Embryonic facial prominence (tissue), 1 donor: ENCODE data around the gene CKAP4.
A peak's percentile ranks its signal among the peaks of the same experiment; 100 is the strongest.

Experiments used
- DNase-seq: peaks from one replicate; pipeline ENCODE4 v3.0.0-alpha.2; 2016; ENCODE audit errors: extremely low spot score

CKAP4 gene

DNA sequence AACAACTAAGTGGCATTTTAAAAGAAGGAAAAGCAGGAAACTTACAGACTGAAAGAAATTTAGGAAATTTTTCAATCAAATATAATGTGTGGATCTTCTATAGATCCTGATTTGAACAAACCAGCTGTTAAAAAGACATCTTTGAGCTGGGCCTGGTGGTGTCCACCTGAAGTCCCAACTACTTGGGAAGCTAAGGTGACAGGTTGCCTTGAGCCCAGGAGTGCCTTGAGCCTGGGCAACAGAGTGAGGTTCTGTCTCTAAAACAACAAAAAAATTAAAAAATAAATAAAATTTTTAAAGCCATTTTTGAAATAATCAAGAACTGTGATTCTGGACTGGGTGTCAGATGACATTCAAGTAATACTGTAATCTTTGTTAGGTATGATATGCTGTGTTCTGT, 7.0 kb downstream of the CKAP4 start:
- no peak for DNase-seq

DNA sequence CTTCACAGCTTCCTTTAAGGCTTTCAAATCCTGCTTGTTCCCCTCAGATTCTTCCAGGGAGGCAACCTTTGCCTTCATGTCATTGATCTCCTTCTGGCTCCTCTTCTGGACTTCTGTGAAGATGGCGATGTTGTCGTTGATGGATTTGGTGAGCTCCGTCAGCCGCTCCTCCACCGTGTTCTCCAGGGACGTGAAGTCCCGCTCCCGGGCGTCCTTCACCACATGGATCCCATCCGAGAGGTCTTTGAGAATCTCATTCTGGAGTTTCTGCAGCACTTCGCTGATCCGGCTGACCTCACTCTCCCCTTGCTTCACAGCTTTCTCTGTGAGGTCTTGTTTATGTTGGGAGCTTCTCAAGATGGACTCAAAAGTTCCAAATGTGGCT, 7.9 kb downstream of the CKAP4 start:
- no peak for DNase-seq

DNA sequence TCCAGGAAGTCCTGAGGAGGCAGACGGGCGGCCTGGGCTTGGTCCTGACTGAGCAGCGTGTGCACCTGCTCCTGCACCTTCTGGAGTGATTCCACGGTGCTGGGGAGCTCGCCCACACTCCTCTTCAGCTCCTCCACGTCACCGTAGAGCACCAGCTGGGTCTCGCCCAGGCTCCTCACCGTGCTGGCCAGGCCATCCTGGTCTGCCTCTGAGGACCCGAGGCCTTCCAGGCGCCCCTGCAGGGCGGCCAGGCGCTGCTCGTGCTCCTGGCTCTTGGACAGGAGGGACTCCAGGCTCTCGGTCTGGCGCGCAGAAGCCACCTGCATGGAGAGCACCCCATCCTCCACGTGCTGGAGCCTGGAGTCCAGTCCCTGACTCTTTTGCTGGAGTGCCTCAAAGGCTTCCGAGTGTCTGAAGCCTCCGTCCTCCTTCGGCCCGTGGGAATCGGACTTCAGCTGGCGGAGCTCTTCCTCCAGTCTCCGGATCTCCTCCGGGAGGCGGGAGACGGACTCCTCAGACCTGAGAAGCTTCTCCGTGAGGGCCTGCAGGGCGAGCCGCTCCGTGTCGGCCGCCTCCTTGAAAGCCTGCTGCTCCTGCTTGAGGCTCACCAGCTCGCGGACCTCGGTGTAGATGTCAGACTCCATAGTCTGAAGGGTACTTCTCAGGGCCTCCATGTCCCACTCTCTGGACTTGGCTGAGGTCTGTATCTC, 8.4 kb downstream of the CKAP4 start:
- DNase-seq, result no peak

DNA sequence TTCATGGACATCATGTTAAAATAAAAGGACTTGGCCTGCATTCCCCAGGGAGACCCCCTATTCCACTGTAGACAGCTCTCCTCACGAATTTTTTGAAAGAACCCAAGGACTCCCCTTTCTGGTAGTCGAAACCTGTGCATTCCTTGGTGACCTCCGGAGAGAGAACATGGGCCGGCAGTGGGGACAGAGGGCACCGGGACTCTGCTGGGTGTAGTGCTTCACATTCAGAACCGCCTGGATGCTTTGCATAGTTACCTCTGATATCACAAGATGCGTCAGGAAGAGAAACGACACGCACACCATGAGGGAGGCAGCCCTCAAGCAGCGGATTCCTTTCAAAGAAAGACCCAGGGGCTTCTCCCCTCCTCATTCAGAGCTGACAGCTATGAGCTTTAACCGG, 9.7 kb downstream of the CKAP4 start:
- DNase-seq, result no peak

DNA sequence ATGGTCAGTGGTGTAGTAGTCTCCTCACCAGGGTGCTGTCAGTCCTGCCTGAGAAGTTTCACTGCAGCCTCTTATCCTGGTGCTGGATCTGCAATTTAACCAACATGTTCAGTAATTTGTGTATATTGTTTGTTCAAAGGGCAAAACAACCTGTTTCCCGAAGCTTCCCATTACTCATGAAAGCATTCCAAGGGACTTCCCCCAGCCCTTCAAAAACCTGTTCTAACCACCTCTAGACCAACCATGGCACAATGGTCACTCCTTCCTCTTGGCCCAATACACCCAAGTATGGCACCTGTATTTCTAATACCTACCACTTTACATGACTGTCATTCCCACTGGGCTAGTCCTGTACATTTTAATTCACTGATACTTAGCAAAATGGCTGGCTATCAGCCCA, 12.1 kb downstream of the CKAP4 start:
- no peak for DNase-seq

DNA sequence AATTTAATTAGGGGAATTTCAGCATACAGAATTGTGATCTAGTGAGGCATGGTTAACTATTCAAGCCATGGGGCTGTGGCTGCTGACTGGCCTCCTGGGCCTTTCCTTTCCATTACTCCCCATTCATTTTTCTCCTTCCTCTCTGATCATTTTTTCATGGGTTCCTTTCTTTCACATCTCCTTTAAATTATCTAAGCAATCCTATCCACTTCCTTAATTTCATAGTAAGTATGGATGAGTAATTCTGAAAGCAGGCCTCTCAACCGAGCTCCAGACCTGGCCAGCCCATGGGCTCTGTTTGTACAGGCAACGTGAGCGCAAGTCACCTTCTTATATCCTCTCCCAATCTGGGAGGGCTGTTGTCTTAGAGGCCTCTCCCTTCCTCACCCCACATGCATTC, 13.4 kb downstream of the CKAP4 start:
- no peak for DNase-seq

DNA sequence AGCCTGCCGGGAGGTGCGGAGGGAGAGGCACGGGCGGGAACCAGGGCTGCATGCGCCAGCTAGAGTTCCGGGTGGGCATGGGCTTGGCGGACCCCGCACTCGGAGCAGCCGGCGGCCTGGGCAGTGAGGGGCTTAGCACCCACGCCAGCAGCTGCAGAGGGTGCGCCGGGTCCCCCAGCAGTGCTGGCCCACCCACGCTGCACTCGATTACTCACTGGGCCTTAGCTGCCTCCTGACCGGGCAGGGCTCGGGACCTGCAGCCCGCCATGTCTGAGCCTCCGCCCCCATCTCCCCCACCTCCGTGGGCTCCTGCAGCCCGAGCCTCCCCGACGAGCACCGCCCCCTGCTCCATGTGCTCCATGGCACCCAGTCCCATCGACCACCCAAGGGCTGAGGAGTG, 14.8 kb downstream of the CKAP4 start:
- no peak for DNase-seq

DNA sequence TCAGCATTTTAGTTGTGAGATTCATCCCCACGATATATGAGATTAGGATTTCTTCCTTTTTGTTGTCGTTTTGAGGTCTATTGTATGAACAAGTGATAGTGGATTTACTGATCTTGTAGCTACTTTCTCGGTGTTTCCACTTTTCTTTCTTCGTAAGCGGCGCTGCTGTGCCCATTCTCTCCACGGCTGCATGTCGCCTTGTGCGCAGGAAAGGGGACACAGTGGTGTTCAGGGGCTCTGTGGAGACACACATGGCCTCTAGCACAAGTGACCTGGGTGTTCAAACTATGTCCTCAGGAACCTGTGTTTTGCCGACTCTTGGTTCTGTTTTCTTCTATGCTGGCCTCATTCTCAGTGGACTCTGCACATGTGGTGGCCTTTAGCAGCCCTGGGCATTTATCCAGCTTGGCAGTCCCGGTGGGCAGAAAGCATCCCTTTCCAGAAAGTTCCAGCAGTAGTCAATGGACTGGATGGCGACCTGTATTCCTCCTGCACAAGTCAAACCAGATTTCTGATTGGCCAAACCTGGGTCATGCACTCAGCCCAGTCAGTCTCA, 18.7 kb downstream of the CKAP4 start:
- no peak for DNase-seq

DNA sequence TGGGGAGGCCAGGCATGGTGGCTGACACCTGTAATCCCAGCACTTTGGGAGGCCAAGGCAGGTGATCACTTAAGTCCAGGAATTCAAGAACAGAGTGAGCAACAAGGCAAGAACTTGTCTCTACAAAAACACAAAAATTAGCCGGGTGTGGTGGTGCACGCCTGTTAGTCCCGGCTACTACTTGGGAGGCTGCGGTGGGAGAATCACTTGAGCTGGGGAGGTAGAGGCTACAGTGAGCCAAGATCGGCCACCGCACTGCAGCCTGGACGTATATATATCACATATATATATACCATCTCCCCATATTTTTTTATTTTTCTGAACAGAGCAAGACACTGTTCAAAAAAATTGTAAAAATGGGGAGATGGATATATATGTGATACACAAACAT, 19.5 kb downstream of the CKAP4 start:
- DNase-seq, result no peak

DNA sequence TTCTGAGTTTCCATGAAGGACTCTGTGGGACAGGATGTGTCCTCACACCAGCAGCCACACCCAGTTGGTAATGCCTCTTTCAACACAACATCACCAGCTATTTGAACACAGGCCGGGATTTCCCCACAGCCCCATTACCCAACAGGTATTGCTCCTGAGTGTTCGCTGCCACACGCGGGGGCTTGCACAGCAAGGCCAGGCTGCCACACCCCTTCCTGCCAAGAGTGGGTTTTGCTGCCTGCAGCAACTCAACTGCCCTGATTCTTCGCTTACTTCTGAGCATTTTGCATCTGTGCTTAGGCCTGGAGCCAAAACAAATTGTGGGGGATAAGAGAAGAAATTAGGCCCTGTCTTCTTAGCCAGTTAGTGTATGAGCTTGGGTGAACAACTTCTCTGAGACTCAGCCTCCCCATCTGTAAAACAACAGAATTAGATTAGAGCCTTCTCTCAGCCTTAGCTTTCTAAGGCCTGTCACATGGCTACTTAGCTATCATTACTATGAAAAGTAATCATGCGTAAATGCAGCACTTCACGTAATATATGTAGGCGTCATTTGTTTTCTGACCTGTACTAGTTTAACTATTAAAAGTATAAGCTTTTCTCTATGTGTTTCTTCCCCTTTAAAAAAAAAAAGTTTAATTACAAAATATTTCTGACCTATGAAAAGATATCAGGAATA, 20.0 kb downstream of the CKAP4 start:
- DNase-seq, result no peak

DNA sequence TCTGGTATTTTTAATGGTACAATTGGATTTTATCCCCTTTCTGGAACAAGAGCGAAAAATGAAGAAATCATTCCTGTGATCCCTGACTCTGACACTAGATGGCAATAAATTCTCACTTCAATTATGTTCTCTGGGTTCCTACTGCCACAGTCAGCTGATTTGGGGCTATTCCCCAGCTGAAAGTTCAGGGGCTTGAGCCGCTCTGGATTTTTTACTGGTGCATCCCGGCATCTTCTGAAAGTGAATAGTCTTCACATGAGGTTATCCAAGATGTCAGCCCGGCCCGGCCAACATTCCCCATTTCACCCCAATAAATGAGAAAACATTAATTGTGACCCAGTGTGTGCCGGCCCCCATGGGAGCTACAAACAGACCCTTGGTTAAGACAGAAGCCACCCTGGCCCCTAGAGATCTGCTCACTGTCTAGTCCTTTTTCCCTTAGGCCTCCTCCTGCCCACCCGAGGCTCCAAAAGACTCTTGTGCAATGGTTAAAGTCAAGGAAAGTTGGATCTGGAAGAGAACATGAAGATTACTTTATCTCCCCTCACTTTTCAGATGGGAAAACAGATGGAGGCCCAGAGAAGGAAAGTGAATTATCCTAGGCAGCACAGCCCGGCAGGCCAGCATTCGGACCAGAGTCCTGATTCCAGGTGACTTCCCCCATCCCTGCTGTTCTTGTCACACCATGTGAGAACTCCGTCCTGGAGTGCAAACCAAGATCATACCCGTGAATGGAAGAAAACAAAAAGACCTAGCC, 20.8 kb downstream of the CKAP4 start:
- DNase-seq, result no peak

DNA sequence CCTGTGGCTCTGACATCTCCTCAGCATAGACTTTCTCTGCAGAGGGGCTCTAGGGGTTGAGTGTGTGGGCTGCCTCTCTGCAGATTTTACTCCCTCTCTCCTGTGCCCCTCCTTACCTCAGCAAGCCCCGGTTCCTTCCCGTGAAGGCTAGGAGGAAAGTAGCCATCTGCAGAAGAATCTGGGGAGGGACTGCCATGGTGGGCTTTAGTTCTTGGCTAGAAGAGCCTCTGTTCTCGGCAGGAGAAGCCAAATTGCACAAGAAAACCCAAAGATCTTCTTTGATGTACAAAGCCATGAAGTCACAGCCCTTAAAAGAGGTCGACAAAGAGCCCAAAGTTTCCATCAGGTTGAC, 23.5 kb downstream of the CKAP4 start:
- DNase-seq, result no peak

DNA sequence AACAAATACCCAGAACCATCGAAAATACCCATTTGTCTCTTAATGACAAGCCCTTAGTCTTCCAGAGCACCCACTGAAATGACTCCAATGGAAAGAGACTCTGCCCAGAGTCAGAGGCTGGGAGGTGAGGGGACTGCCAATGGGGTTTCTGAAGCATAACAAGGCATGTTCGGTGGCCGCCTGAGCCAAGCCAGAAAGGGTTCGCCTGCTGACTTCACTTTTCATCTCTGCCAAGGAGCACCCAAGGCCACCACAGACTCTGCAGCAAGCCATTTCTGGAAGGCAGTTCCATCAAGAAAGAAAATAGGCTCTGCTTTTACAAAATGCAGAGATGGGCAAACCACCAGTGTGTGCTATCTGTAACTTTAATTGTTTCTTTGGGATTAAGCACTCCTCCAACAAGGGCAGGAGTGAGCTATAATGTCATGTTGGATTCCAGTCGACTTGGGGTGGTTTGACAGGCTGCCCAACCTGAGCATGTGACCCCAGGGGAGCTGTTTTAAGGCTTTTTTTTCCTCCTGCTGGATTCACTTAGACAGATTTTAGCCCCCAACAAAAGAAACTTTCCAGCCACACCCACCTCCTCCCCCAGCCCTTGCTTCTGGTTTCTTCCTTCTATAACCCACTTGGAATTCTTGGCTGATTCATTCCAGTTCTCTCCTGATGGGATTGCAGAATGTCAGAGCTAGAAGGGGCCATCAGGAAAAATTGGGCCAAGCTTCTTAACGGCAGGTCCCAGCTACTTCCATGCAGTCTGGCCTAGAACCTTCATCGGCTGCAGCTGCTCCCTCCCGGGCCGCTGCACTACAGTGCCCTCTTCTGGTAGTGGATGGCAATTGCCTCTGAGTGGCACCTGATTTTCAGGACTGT, 24.1 kb downstream of the CKAP4 start:
- DNase-seq, result peak; percentile 17

DNA sequence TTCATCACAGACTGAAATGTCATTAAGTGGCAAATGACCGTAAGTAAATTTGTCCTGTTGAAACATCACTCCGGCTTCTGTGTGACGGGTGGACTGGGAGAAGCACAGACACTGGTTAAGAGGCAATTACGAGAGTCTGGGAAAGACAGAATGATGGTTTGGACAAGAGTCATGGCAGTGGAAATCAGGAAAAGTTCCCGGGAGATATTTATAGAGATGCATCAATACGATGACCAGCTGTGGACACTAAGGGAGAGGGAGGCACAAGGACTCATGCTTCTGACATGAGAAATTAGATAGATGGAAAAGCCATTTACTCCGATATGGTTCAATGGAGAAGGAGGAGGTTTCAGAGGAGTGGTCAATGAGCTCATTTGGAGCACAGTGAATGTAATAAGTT, 27.3 kb downstream of the CKAP4 start:
- DNase-seq, result no peak

DNA sequence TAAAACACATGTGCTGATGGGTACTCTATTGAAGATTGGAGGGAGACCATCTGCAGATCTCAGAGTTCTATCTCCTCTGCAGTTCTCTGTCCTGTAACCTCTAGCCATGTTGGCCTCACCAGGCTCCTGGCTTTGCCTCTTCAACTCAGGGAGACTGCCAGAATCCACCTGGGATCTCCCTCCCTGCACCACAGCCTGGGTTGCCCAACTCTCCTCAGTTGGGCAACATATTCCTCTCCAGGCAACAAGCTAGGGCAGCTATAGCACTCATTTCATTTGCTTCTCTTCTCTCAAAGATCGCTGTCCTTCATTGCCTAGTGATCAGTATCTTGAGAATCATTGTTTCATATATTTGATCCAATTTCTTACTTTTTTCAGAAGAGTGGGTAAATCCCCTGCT, 28.8 kb downstream of the CKAP4 start:
- DNase-seq, result no peak

DNA sequence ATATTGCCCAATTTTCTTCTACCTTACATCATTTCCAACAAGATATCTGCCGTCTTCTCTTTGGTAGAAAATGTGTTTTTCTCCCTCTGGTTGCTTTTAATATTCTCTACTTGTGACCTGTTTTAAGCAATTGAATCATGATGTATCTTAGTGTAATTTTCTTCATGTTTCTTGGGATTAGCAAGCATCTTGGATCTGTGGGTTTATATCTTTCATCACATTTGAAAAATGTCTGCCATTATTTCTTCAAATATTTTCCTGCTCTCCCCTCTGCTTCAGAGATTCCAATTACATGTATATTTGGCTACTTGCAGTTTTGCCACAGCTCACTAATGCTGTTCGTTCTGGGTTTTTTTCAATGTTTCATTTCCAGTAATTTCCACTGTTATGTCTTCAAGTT, 30.1 kb downstream of the CKAP4 start:
- no peak for DNase-seq

DNA sequence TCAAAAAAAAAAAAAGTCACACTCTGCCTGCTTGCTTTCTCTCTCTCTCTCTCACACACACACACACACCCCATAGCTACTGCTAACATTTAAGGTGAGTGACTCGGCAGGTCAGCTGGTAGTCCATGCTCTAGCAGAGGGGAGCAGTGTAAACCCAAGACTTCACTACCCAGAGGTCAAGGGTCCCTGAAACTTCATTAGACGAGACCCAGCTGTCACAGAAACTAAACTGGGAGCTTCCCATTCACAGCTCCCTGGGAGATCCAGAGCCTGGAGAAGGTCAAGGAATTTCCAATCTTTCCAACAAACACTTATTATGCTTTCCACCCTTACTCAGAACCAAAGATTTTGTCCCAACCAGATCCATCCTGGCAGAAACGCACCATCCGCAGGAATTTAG, 33.2 kb downstream of the CKAP4 start:
- DNase-seq, result no peak

DNA sequence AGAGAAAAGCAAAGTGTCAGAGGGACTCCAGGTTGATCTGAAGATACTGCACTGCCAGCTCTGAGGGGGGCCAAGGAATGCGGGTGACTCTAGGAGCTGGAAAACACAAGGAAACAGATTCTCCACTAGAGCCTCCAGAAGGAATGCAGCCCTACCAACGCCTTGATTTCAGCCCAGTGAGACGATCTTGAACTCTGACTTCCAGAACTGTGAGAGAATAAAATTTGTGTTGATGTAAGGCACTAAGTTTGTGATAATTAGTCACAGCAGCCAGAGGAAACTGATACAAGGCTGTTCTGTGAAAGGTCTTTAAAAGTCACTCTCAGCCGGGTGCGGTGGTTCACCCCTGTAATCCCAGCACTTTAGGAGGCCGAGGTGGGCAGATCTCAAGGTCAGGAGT, 34.2 kb downstream of the CKAP4 start:
- no peak for DNase-seq

DNA sequence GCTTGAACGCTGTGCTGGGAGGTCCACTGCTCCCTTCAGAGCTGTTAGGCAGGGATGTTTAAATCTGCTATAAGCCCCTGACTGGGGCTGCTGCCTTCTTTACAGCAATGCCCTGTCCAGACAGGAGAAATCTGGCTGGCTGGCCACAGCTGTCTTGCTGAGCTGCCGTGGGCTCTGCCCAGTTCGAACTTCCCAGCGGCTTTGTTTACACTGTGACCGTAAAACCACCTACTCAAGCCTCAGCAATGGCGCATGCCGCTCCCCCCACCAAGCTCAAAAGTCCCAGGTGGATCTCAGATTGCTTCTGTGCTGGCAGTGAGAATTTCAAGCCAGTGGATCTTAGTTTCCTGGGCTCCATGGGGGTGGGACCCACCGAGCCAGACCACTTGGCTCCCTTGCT, 35.8 kb downstream of the CKAP4 start:
- no peak for DNase-seq

DNA sequence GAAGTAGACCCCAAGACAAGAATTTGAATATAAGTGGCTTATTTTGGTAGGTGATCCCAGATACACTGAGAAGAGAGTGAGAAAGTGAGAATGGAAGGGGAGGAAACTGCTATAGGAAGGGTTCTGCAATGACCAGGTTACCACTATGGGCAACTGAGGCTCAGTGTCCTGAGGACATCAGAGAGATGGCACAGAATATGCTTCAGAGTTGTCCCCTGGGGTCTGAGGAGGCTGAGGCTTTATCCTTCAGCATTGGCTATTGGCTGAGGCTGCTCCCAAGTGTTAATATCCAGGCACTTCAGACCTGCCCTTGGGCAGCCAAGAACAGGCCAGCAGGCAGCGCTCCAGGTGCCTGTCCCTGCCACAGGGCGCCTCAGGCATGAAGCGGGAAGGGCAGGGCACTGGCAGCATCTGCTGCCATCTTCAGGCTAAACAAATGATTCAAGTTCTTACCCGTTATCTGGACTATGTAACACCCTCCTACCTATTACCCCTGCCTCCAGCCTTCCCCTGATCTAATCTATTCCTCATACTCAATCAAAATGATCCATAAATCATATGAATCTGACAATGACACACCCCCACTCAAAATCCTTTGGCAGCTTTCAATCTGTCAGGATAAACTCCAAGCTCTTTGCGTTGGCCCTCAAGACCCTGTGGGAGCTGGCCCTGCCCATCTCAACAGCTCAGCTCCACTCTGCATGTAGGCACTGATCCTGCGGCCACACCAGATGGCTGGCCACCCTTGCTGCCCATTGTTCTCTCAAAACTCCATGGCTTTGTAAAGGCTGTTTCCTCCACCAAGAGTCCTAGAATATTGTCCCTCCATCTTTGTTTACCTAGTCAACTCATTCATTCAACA, 42.4 kb downstream of the CKAP4 start:
- no peak for DNase-seq

DNA sequence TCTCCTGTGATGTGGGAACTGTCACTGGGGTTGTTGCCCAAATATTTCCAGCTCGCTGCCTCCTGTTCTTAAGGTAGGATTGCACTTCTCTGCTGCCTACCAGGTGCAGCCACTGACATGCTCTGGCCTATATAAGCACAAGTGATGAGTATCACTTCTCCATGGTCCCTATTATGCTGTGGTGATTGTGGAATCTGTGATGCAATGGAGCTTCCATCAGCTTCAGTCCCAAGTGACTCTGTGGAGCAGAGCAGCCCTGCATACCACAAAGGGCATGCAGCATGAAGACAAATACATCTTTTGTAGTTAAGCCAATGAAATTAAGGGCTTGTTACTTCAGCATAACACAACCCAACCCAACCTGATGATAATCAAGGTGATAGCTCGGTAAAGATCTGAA, 43.5 kb downstream of the CKAP4 start:
- no peak for DNase-seq
